B cell (primary cell): ENCODE measurements around the gene FAM53B. TPM values are rescaled to one million over a fixed set of nuclear protein-coding genes. Genes with fewer than 3 reads are reported as not detected.
A peak's percentile ranks its signal among the peaks of the same experiment; 100 is the strongest.

ENCODE experiments used
- ATAC-seq: fragments of 200-7000 bp; cut with Tn5 transposase; one replicate; pipeline ENCODE4 v1.10.0; 2021; ENCODE audit warnings: low read depth, mild to moderate bottlenecking, moderate number of reproducible peaks, moderate library complexity
- CTCF ChIA-PET: fragments of 350-600 bp; sonication (Branson Sonifier 250); formaldehyde crosslinking; loops from one replicate; lab custom pipeline; 2021; ENCODE audit warnings: antibody characterized with exemption, inconsistent platforms; lab: Charles Lee
- POLR2A ChIA-PET: fragments of 350-600 bp; sonication (Branson Sonifier 250); formaldehyde crosslinking; loops from one replicate; lab custom pipeline; 2021; ENCODE audit warnings: antibody characterized with exemption; lab: Charles Lee
- DNase-seq: peaks from one replicate; pipeline ENCODE4 v3.0.0; 2013
- H2AFZ ChIP-seq: 2 replicates; pipeline ENCODE4 v1.6.1; 2012; ENCODE audit warnings: mild to moderate bottlenecking, low read depth, low read length; ENCODE audit not compliant: insufficient read depth, poor library complexity, severe bottlenecking
- H3K27ac ChIP-seq, 2 donors: 1 replicate in 1 of 2; 2 replicates in 1 of 2; pipeline ENCODE4 v1.5.1; 2012 to 2013; ENCODE audit warnings: low read length in 2 of 2, mild to moderate bottlenecking in 2 of 2, moderate library complexity in 1 of 2
- H3K27me3 ChIP-seq, 4 experiments: fragments of 200-600 bp in 1 of 4; sonication (generic) in 1 of 4; replicated peaks in 1 of 4; 1 replicate in 2 of 4; 2 replicates in 2 of 4; pipeline versions ENCODE4 v1.6.1 to v1.7.0; 2013 to 2016; ENCODE audit warnings: low read length in 3 of 4, mild to moderate bottlenecking in 2 of 4, mixed read lengths in 1 of 4, moderate library complexity in 1 of 4; ENCODE audit not compliant: insufficient read depth in 4 of 4, control insufficient read depth in 3 of 4; ENCODE audit errors: control extremely low read depth in 1 of 4
- H3K36me3 ChIP-seq, 2 experiments: replicated peaks in 1 of 2; 1 replicate in 1 of 2; 2 replicates in 1 of 2; pipeline versions ENCODE4 v1.6.1 to v1.7.1; 2013; ENCODE audit warnings: low read length in 1 of 2; ENCODE audit not compliant: insufficient read depth in 2 of 2, control insufficient read depth in 1 of 2; ENCODE audit errors: control extremely low read depth in 1 of 2, extremely low read depth in 1 of 2
- H3K4me1 ChIP-seq, 2 donors: fragments of 200-600 bp in 1 of 2; sonication (generic) in 1 of 2; 1 replicate in 1 of 2; 2 replicates in 1 of 2; pipeline versions ENCODE4 v1.5.1 to v1.6.1; 2013 to 2017; ENCODE audit warnings: low read length in 2 of 2; ENCODE audit not compliant: control insufficient read depth in 2 of 2, insufficient read depth in 2 of 2
- H3K4me2 ChIP-seq: replicated peaks from 2 replicates; pipeline ENCODE3; 2012; ENCODE audit warnings: mild to moderate bottlenecking, low read depth, low read length; ENCODE audit not compliant: poor library complexity, severe bottlenecking
- H3K4me3 ChIP-seq, 5 experiments: fragments of 200-600 bp in 1 of 5; sonication (generic) in 1 of 5; 1 replicate in 3 of 5; 2 replicates in 2 of 5; pipeline versions ENCODE4 v1.5.1 to v1.7.0; 2011 to 2016; ENCODE audit warnings: low read length in 4 of 5, mild to moderate bottlenecking in 4 of 5, low read depth in 2 of 5, control low read depth in 1 of 5, moderate library complexity in 1 of 5; ENCODE audit not compliant: insufficient read depth in 1 of 5; ENCODE audit errors: control extremely low read depth in 1 of 5, extremely low read depth in 1 of 5
- H3K79me2 ChIP-seq: fragments of 200-600 bp; sonication (generic); one replicate; pipeline ENCODE4 v1.6.0; 2016; ENCODE audit warnings: low read length; ENCODE audit not compliant: control insufficient read depth, insufficient read depth
- H3K9ac ChIP-seq: fragments of 200-600 bp; sonication (generic); 2 replicates; pipeline ENCODE4 v1.6.1; 2017; ENCODE audit warnings: mild to moderate bottlenecking, low read length, moderate library complexity
- H3K9me3 ChIP-seq, 3 donors: one replicate each; pipeline versions ENCODE4 v1.6.1 to v1.7.1; 2013; ENCODE audit warnings: low read length in 2 of 3; ENCODE audit not compliant: control insufficient read depth in 2 of 3, insufficient read depth in 1 of 3; ENCODE audit errors: control extremely low read depth in 1 of 3
- H4K20me1 ChIP-seq: 2 replicates; pipeline ENCODE4 v1.6.0; 2012; ENCODE audit warnings: mild to moderate bottlenecking, low read length; ENCODE audit not compliant: insufficient read depth, control insufficient read depth, poor library complexity, severe bottlenecking
- H3K27ac Mint-ChIP-seq: one replicate; pipeline ENCODE4 v1.8.0; 2021; ENCODE audit warnings: mixed read lengths
- H3K27me3 Mint-ChIP-seq: one replicate; pipeline ENCODE4 v1.8.0; 2021; ENCODE audit warnings: mixed read lengths
- H3K4me1 Mint-ChIP-seq: one replicate; pipeline ENCODE4 v1.8.0; 2021; ENCODE audit warnings: mixed read lengths
- H3K4me3 Mint-ChIP-seq: one replicate; pipeline ENCODE4 v1.8.0; 2021; ENCODE audit warnings: mixed read lengths
- H3K9me3 Mint-ChIP-seq: one replicate; pipeline ENCODE4 v1.8.0; 2022; ENCODE audit warnings: mixed read lengths; ENCODE audit not compliant: insufficient read depth
- EZH2 ChIP-seq: IDR thresholded peaks from 2 replicates; pipeline ENCODE4 v1.6.1; 2012; ENCODE audit warnings: borderline replicate concordance, low read depth, mild to moderate bottlenecking, moderate library complexity, low read length; ENCODE audit not compliant: insufficient read depth, poor library complexity, severe bottlenecking
- WGBS: methylation state at CpG from one replicate; pipeline ENCODE4 v1.1.5; 2013; ENCODE audit warnings: missing lambda C conversion rate; ENCODE audit not compliant: insufficient coverage; 5-methylcytosine and 5-hydroxymethylcytosine counted together
- intact Hi-C: fragments of 100-400 bp; cut with micrococcal nuclease; formaldehyde crosslinking; loops from one replicate; pipeline ENCODE4 v1.10.0; 2022
- polyA plus RNA-seq: library from polyadenylated mRNA; depleted of rRNA; stranded (reverse); fragments of >200 nt; gene quantifications from 2 replicates; pipeline ENCODE4 v1.2.3, GENCODE V29; 2012
- total RNA-seq, 2 donors: library from RNA; stranded (reverse); fragments of 120-200 nt in 1 of 2; gene quantifications; 1 replicate in 1 of 2; 2 replicates in 1 of 2; pipeline versions ENCODE4 v1.2.3 to v1.2.4, GENCODE V29; 2013 to 2022
- TF ChIP-seq, protein P1 (sequence below): fragments of 200-600 bp; IDR thresholded peaks from one replicate; pipeline ENCODE4 v1.8.0; 2022; ENCODE audit warnings: antibody characterized with exemption, mild to moderate bottlenecking

FAM53B gene
- total and polyA plus RNA-seq, 2 donors (not counting 1 experiment from before 2014, with no cell fraction given), result 51.2 to 186 TPM

- no peak overlapping the region for H3K4me3 ChIP-seq
- peak overlapping the region; percentile 97 for H3K27ac Mint-ChIP-seq
- H3K9me3 Mint-ChIP-seq, result no peaks in the 10 kb centered on the region
- peaks cover 46% of the 10 kb centered on the region for H4K20me1 ChIP-seq
- H3K36me3 ChIP-seq, result peaks cover 1 to 85% of the 10 kb centered on the region in 2 experiments
- H3K4me1 ChIP-seq, result peaks cover 62 to 67% of the 10 kb centered on the region in 2 donors
- peak overlapping the region; percentile 5 for H3K4me2 ChIP-seq
- TF ChIP-seq, protein P1, sequence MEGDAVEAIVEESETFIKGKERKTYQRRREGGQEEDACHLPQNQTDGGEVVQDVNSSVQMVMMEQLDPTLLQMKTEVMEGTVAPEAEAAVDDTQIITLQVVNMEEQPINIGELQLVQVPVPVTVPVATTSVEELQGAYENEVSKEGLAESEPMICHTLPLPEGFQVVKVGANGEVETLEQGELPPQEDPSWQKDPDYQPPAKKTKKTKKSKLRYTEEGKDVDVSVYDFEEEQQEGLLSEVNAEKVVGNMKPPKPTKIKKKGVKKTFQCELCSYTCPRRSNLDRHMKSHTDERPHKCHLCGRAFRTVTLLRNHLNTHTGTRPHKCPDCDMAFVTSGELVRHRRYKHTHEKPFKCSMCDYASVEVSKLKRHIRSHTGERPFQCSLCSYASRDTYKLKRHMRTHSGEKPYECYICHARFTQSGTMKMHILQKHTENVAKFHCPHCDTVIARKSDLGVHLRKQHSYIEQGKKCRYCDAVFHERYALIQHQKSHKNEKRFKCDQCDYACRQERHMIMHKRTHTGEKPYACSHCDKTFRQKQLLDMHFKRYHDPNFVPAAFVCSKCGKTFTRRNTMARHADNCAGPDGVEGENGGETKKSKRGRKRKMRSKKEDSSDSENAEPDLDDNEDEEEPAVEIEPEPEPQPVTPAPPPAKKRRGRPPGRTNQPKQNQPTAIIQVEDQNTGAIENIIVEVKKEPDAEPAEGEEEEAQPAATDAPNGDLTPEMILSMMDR, result no peak
- no peak for TF ChIP-seq EZH2
- ChIA-PET CTCF (interaction anchor here (1.1 to 1.8 kb wide), 7 partner anchors 10 to 160 kb away, joined by 3 to 9 read pairs (median 5); no protein-coding TSS in a partner anchor), POLR2A (interaction anchor here (0.5 to 1.6 kb wide), 5 partner anchors 24 to 155 kb away, joined by 3 to 6 read pairs (median 4); no protein-coding TSS in a partner anchor)
- ATAC-seq (peak; percentile 58), DNase-seq (peak; percentile 69)
- intact Hi-C loops, result no loop called here
- peak overlapping the region; percentile 67 to 91 for H3K27ac ChIP-seq
- H3K27me3 ChIP-seq, result no peaks in the 10 kb centered on the region
- H3K9ac ChIP-seq, result no peak overlapping the region
- H3K4me3 Mint-ChIP-seq, result peak overlapping the region; percentile 73
- H2AFZ ChIP-seq, result no peak overlapping the region
- no peaks in the 10 kb centered on the region for H3K27me3 Mint-ChIP-seq
- WGBS, result 75% methylated on average over 7 of the region's 10 CpGs
- H3K4me1 Mint-ChIP-seq, result peaks cover 80% of the 10 kb centered on the region
- H3K9me3 ChIP-seq, result no peaks in the 10 kb centered on the region
- H3K79me2 ChIP-seq, result peaks cover 99% of the 10 kb centered on the region
Observed at GRCh38 chr10:124693801-124694416, 50.3 kb downstream of the FAM53B start.

DNA sequence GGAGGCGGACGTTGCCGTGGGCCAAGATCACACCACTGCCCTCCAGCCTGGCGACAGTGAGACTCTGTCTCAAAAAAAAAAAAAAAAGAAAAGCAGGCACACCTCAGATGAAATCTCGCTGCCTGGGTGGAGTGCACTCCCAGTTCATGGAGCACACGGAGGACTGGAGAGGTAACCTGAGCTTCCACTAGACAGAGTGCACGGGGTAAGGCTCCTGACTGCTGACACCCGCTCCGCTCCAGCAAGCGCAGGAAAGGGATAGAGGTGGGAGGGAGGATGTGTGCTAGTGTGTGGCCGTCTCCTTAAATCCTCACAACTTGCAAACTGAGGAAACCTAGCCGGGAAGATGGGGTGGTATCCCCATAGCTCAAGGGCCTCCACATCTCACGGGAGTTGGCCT is 50.8 kb downstream of the FAM53B start:
- Histone ChIP-seq H3K4me3 (no peak overlapping the region), H3K36me3 (peaks cover 1 to 87% of the 10 kb centered on the region in 2 experiments), H3K4me1 (peaks cover 61 to 67% of the 10 kb centered on the region in 2 donors), H3K27ac (peak overlapping the region; percentile 67 to 91), H2AFZ (no peak overlapping the region), H3K27me3 (no peaks in the 10 kb centered on the region), H3K9me3 (no peaks in the 10 kb centered on the region), H3K9ac (no peak overlapping the region), H3K4me2 (peak overlapping the region; percentile 1), H3K79me2 (peaks cover 99% of the 10 kb centered on the region), H4K20me1 (peaks cover 46% of the 10 kb centered on the region)
- Mint-ChIP-seq H3K4me3 (peak overlapping the region; percentile 73), H3K27ac (peak overlapping the region; percentile 97), H3K27me3 (no peaks in the 10 kb centered on the region), H3K4me1 (peaks cover 79% of the 10 kb centered on the region), H3K9me3 (no peaks in the 10 kb centered on the region)
- WGBS, result 96% methylated on average over 8 of the region's 13 CpGs
- intact Hi-C loops, result no loop called here
- DNase-seq, result no peak
- ATAC-seq, result no peak
- TF ChIP-seq, protein P1, result no peak
- no peak for TF ChIP-seq EZH2
- ChIA-PET CTCF (interaction anchor here (0.8 to 1.8 kb wide), 8 partner anchors 8 to 160 kb away, joined by 3 to 9 read pairs (median 4); no protein-coding TSS in a partner anchor), POLR2A (interaction anchor here (0.7 to 1.6 kb wide), 7 partner anchors 9 to 155 kb away, joined by 3 to 6 read pairs (median 4); no protein-coding TSS in a partner anchor)
